Panc1 (cell line): ENCODE results near the gene UBQLN4. TPM values are rescaled to one million over a fixed set of nuclear protein-coding genes. Genes with fewer than 3 reads are reported as not detected.

ENCODE experiments used
- ATAC-seq: fragments of 200-7000 bp; cut with Tn5 transposase; 2 replicates; pipeline ENCODE4 v1.9.1; 2020; ENCODE audit warnings: mild to moderate bottlenecking, moderate library complexity
- BruUV-seq: library from RNA; stranded (reverse); fragments of 400-500 nt; replicated peaks from 2 replicates; lab custom pipeline; 2021; lab: Mats Ljungman, UMichigan
- CTCF ChIA-PET: fragments of 300-600 bp; sonication (Branson Sonifier 250); formaldehyde crosslinking; loops from one replicate; lab custom pipeline; 2022; ENCODE audit warnings: antibody characterized with exemption; lab: Charles Lee
- POLR2A ChIA-PET: fragments of 300-600 bp; sonication (Branson Sonifier 250); formaldehyde crosslinking; loops from one replicate; lab custom pipeline; 2022; ENCODE audit warnings: antibody characterized with exemption; lab: Charles Lee
- DNase-seq: peaks from one replicate; pipeline ENCODE4 v3.0.0-alpha.2; 2010; ENCODE audit warnings: low read depth, low spot score
- H3K27ac ChIP-seq: 2 replicates; pipeline ENCODE4 v1.5.1; 2011; ENCODE audit warnings: mild to moderate bottlenecking, low read length, inconsistent platforms
- H3K27me3 ChIP-seq: fragments of 200-500 bp; sonication (Bioruptor generic); 2 replicates; pipeline ENCODE4 v1.6.0; 2014; ENCODE audit warnings: low read length, inconsistent platforms; ENCODE audit not compliant: control insufficient read depth, insufficient read depth
- H3K36me3 ChIP-seq: fragments of 200-500 bp; sonication (Bioruptor generic); 2 replicates; pipeline ENCODE4 v1.5.1; 2014; ENCODE audit warnings: inconsistent platforms, mild to moderate bottlenecking, low read length, moderate library complexity; ENCODE audit not compliant: control insufficient read depth, insufficient read depth
- H3K4me1 ChIP-seq: 2 replicates; pipeline ENCODE4 v1.5.1; 2011; ENCODE audit warnings: inconsistent platforms, mild to moderate bottlenecking, low read length, moderate library complexity; ENCODE audit not compliant: control insufficient read depth, insufficient read depth
- H3K4me3 ChIP-seq, 2 experiments: 2 replicates each; pipeline ENCODE4 v1.5.1; 2011 to 2012; ENCODE audit warnings: low read depth in 2 of 2, low read length in 2 of 2, mild to moderate bottlenecking in 2 of 2, inconsistent platforms in 1 of 2, moderate library complexity in 1 of 2
- H3K9me3 ChIP-seq: fragments of 200-500 bp; sonication (Bioruptor generic); 2 replicates; pipeline ENCODE4 v1.5.1; 2014; ENCODE audit warnings: low read depth, mild to moderate bottlenecking, inconsistent platforms, low read length, moderate library complexity; ENCODE audit not compliant: control insufficient read depth, insufficient read depth
- POLR2AphosphoS5 ChIP-seq: IDR thresholded peaks from 2 replicates; pipeline ENCODE4 v1.6.1; 2012; ENCODE audit warnings: mild to moderate bottlenecking, low read depth, low read length, moderate library complexity
- SIN3A ChIP-seq: IDR thresholded peaks from 2 replicates; pipeline ENCODE4 v1.6.1; 2012; ENCODE audit warnings: low read depth, mild to moderate bottlenecking, low read length, moderate library complexity, borderline replicate concordance; ENCODE audit not compliant: insufficient read depth
- TCF7L2 ChIP-seq: IDR thresholded peaks from 2 replicates; pipeline ENCODE4 v1.6.1; 2011; ENCODE audit warnings: mild to moderate bottlenecking, low read depth, low read length, inconsistent platforms
- in situ Hi-C: cut with HindIII; loops from 2 replicates; pipeline ENCODE4 v1.10.0; 2016; ENCODE audit warnings: low sequenced_read_pairs, low pct_unique_long_range_greater_than_20kb
- intact Hi-C: fragments of 100-400 bp; cut with micrococcal nuclease; formaldehyde crosslinking; loops from one replicate; pipeline ENCODE4 v1.10.0; 2022; ENCODE audit not compliant: unreplicated experiment
- total RNA-seq: library from RNA; stranded (reverse); gene quantifications from one replicate; pipeline ENCODE4 v1.2.1, GENCODE V29; 2021; ENCODE audit not compliant: unreplicated experiment
- TF ChIP-seq, protein P1 (sequence below): fragments of 450-650 bp; IDR thresholded peaks from 2 replicates; pipeline ENCODE4 v1.5.1; 2017; ENCODE audit warnings: mild to moderate bottlenecking
- TF ChIP-seq, protein P2 (sequence below), 2 experiments: IDR thresholded peaks; 2 replicates each; pipeline ENCODE4 v1.6.1; 2011 to 2012; ENCODE audit warnings: low read depth in 2 of 2, control low read depth in 1 of 2, low read length in 1 of 2, mild to moderate bottlenecking in 1 of 2, moderate library complexity in 1 of 2; ENCODE audit not compliant: insufficient read depth in 1 of 2

The UBQLN4 gene
- total RNA-seq, 1 experiment from 2014 or later, result 60.0 TPM

DNA sequence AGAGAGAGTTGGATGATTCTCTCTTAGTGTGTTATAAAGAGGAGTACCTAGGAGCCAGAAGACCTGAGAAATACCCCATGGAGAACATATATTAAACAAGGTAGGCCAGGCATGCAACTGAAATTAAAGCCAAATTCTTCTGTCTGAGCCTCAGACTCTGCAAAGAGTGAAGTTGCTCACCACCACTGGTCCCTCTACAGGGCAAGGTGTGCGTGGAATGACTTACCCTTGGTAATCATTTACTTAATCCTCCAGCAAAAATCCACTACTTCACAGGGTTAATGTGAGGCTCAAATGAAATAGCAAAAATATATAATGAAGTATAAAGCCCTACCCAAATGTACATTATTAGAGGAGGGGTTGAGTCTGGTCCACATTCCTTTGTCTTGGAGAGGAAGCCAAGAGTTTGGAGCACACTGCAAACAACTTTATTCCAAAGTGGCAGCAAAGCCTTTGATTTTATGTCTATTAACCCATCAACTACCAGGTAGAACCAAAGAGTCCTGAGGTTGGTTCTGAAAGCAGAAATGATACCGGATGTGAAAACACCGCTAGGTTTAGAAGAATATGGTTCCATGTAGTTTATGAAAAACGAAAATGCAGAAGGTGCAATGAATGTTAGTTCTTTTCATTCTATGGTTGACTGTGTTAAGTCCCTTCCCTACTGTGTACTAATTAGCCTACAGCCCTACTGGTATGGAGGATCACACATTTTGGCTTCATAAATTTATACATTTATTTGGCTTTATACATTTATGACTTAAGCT lies 41.4 kb downstream of the UBQLN4 start:
- Histone ChIP-seq H3K36me3 (peaks cover 13% of the 10 kb centered on the region), H3K4me3 (no peak overlapping the region), H3K27ac (no peak overlapping the region), H3K9me3 (no peaks in the 10 kb centered on the region), H3K27me3 (no peaks in the 10 kb centered on the region), H3K4me1 (no peaks in the 10 kb centered on the region)
- TSS peak; percentile 23 for BruUV-seq
- TF ChIP-seq, protein P1, sequence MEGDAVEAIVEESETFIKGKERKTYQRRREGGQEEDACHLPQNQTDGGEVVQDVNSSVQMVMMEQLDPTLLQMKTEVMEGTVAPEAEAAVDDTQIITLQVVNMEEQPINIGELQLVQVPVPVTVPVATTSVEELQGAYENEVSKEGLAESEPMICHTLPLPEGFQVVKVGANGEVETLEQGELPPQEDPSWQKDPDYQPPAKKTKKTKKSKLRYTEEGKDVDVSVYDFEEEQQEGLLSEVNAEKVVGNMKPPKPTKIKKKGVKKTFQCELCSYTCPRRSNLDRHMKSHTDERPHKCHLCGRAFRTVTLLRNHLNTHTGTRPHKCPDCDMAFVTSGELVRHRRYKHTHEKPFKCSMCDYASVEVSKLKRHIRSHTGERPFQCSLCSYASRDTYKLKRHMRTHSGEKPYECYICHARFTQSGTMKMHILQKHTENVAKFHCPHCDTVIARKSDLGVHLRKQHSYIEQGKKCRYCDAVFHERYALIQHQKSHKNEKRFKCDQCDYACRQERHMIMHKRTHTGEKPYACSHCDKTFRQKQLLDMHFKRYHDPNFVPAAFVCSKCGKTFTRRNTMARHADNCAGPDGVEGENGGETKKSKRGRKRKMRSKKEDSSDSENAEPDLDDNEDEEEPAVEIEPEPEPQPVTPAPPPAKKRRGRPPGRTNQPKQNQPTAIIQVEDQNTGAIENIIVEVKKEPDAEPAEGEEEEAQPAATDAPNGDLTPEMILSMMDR, result no peak
- no peak for TF ChIP-seq TCF7L2
- TF ChIP-seq, protein P2, sequence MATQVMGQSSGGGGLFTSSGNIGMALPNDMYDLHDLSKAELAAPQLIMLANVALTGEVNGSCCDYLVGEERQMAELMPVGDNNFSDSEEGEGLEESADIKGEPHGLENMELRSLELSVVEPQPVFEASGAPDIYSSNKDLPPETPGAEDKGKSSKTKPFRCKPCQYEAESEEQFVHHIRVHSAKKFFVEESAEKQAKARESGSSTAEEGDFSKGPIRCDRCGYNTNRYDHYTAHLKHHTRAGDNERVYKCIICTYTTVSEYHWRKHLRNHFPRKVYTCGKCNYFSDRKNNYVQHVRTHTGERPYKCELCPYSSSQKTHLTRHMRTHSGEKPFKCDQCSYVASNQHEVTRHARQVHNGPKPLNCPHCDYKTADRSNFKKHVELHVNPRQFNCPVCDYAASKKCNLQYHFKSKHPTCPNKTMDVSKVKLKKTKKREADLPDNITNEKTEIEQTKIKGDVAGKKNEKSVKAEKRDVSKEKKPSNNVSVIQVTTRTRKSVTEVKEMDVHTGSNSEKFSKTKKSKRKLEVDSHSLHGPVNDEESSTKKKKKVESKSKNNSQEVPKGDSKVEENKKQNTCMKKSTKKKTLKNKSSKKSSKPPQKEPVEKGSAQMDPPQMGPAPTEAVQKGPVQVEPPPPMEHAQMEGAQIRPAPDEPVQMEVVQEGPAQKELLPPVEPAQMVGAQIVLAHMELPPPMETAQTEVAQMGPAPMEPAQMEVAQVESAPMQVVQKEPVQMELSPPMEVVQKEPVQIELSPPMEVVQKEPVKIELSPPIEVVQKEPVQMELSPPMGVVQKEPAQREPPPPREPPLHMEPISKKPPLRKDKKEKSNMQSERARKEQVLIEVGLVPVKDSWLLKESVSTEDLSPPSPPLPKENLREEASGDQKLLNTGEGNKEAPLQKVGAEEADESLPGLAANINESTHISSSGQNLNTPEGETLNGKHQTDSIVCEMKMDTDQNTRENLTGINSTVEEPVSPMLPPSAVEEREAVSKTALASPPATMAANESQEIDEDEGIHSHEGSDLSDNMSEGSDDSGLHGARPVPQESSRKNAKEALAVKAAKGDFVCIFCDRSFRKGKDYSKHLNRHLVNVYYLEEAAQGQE (IDR thresholded peaks at IDR 0.05; ENCODE audit: insufficient read depth in 1 of 2, low read depth in 2 of 2, low read length in 1 of 2), result no peak
- TF ChIP-seq SIN3A, result no peak
- no peak for TF ChIP-seq POLR2AphosphoS5
- ChIA-PET POLR2A (no interaction called here), CTCF (no interaction called here)
- in situ Hi-C loops, result no loop called here
- ATAC-seq (no peak), DNase-seq (no peak)
- intact Hi-C loops, result no loop called here

DNA sequence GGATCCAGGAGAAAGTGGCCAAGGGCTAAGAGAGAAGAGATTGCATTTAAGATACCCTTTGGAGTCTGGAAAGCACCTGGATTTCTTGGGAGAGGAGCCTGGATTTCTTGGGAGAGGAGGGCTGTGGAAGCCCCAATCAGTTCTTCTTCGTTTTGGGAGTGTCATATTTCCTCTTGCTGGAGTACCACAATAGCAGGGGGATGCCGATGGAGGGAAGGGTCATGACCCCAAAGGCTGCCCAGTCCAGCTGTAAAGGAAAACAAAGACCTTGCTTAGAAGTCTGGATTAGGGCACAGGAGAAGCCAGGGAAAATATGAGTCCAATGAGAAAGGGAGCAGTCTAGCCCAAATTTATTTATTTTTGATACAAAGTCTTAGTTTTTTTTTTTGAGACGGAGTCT lies 44.2 kb downstream of the UBQLN4 start:
- intact Hi-C loops (no loop called here), in situ Hi-C loops (no loop called here)
- ATAC-seq (no peak), DNase-seq (no peak)
- peaks cover 13% of the 10 kb centered on the region for H3K36me3 ChIP-seq
- H3K4me1 ChIP-seq, result peaks cover 6% of the 10 kb centered on the region; the same call in 1 of the 2 replicates
- ChIA-PET POLR2A (no interaction called here), CTCF (no interaction called here)
- H3K9me3 ChIP-seq, result no peaks in the 10 kb centered on the region
- TF ChIP-seq, protein P2 (IDR thresholded peaks at IDR 0.05; ENCODE audit: insufficient read depth in 1 of 2, low read depth in 2 of 2, low read length in 1 of 2), result no peak
- no peak for TF ChIP-seq SIN3A
- no peaks in the 10 kb centered on the region for H3K27me3 ChIP-seq
- no peak overlapping the region for H3K4me3 ChIP-seq
- H3K27ac ChIP-seq, result no peak overlapping the region
- no TSS peak for BruUV-seq
